LNCAP (cell line): Measurements from ENCODE around the gene TMEM273.

Experiments used
- TF ChIP-seq, protein P1 (sequence below): fragments of 450-650 bp; IDR thresholded peaks from 2 replicates; pipeline ENCODE4 v1.5.1; 2017; ENCODE audit warnings: mild to moderate bottlenecking

TMEM273 gene

DNA sequence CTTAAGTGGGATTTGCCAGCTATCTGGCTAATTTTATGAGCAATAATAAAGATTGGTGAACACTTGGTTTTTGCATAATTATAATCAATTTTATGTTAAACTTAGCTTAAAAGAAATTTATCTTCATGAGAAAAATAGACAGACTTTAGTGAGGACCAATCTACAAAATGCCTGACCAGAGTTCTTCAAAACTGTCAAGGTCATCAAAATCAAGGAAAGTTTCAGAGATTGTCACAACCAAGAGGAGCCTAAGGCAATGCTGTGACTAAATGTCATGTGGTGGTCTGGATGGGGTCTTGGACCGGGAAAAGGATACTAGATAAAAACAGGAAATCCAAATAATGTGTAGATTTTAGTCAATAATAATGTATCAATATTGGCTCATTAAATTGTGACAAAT lies 36.7 kb downstream of the TMEM273 start:
- TF ChIP-seq, protein P1, sequence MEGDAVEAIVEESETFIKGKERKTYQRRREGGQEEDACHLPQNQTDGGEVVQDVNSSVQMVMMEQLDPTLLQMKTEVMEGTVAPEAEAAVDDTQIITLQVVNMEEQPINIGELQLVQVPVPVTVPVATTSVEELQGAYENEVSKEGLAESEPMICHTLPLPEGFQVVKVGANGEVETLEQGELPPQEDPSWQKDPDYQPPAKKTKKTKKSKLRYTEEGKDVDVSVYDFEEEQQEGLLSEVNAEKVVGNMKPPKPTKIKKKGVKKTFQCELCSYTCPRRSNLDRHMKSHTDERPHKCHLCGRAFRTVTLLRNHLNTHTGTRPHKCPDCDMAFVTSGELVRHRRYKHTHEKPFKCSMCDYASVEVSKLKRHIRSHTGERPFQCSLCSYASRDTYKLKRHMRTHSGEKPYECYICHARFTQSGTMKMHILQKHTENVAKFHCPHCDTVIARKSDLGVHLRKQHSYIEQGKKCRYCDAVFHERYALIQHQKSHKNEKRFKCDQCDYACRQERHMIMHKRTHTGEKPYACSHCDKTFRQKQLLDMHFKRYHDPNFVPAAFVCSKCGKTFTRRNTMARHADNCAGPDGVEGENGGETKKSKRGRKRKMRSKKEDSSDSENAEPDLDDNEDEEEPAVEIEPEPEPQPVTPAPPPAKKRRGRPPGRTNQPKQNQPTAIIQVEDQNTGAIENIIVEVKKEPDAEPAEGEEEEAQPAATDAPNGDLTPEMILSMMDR = no peak

DNA sequence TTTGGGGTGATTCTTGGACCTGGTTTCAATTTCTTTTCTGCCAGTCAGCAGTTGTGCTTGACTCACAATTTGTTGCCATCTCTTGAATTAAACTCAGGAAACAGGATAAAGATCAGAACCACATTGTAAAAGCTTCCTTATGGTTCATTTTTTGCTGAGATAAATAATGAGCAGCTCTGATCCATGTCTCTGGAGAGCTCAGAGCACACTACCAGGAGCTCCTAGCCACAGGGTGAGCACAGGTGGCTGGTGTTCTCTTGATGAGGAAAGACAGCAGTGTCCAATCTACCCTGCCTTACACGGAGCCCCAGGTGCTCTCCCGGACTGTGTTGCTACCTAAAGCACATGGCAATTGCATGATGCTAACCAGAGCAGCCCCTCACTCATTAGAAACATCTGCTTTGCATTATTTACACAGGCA lies 37.2 kb downstream of the TMEM273 start:
- TF ChIP-seq, protein P1 = no peak

DNA sequence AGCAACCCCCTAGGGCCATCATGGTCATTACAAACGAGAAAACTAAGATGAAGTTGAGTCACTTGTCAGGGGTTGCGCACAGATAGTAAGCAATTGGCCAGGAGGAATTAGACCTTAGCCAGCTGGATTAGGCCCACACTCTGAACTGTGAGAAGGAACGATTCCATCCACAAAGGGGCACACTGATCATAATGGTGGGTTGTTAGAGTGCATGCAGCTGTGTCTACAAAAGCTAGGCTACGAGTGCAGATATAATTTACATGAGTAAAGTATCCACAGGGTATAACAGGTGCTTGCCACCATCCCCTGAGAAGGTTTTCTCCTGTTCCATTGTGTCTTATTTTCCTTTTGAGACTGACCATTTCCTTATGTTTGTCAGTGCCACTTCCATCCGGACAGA lies 37.8 kb downstream of the TMEM273 start:
- TF ChIP-seq, protein P1 = no peak

DNA sequence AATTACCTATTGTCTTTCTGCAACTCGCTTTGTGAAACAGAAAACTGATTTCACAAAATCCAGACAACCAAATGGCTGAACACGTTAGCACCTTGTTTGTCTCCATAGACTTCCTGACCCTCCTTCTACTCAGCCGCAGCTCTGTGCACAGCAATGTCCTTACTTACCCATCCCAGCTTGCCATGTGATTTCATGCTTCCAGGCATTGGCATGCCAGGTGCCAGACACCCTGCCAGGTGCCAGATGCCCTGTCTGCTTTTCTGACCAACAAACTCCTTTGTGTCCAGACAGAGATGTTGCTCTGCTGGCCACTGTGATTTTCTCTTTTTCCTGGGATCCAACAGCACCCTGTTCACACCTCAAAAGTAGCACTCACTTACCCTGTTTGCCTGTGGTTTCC lies 38.3 kb downstream of the TMEM273 start:
- TF ChIP-seq, protein P1 = no peak

DNA sequence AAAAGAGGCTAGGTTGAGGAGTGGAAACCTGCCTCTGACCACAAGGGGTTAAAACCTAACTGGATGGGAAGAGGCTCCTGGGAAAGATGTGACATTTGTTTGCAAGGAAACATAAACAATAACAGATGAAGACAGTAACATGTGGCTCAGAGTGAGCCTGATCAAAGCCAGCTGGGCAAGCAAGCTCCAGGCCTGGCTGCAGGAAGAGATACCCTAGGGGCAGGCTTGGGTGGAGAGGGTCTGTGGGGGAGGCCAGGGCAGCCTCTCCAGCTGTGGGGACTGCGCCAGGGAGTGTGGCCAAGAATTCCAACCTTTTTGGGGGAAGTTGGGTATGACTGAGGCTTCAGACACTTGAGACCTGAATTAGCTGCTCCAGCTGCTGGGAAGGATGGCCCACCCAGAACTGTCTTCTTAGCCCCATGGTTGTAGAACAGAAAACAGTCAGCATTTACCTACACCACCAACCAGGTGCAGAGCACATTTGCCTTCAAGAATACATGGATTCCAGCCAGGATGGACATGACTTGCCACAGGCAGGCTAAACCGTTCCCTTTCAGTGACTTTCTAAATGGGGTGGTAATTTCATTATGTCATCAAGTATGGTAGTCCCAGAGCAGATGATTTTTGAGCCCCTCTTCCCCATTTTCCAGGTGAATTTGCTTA lies 44.0 kb downstream of the TMEM273 start:
- TF ChIP-seq, protein P1 = no peak

DNA sequence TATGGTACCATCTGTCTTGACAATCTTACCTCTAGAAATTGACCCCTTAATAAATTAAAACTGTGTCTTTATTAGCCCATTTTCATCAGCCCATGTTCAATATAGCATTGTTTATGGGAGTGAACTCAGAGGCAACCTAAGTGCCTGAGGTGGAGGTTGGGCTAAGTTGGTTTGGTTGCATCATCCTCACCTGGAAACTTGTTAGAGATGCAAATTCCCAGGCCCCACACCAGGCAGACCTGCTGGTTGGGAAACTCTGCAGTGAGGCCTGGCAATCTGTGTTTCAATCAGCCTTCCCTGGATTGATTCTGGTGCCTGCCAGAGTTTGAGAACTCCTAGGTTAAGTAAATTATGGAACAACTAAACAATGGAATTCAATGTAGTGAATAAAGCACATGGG lies 44.9 kb downstream of the TMEM273 start:
- TF ChIP-seq, protein P1 = no peak

DNA sequence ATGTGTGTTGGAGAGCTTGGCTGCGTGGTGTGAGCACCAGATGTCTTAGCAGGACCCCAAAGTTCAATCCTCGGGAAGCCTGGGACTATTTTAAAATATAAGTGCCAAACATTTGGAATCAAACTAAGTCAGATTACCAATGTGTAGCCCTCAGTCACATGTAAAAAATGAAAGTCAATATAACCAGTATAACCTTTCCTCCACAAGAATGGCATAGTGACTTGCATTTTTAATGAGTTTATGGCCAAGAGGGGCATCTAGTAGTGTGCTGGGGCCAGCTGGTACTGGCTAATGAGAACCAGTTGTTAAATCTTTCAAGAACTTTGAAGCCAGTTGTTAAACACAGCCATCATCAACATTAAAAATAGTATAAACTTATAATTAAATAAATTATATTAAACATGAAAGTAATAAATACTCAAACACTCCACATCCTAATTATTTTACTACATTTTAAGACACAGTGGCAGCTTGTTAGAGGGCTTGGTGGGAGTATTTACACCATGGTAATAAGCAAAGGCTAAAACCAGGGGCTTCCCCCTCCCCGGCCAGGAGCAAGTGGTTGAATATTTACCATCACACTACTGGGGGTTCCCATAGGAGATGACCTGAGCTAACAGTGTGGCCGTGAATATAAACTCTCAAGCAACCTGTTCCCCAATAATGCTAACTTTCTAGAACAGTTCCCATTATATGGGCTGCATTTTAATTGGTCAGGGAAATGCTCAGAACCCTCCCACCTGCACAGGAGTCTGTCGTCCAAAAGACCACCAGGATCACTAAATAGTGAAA lies 46.5 kb downstream of the TMEM273 start:
- TF ChIP-seq, protein P1 = no peak
